Measurements from ENCODE around the gene MYO3B.

DNA sequence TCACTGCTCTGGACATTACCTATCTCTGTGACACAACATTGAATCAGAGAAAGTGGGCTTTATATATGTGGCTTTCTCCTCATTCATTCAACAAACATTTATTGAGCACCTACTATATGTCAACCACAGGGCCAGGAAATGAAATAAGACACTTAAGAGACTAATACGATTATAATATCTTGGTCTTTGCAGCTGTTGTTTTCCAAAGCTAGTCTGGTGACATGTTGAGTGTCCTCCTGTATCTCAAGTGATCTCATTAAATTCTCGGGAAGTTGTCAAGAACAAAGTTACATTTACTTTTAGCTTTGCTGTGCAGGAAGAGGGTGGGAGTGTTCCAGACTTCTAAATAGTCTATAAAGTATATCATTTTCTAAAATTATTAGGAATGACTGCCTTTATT lies 372.6 kb downstream of the MYO3B start:
- TF ChIP-seq, protein P1, sequence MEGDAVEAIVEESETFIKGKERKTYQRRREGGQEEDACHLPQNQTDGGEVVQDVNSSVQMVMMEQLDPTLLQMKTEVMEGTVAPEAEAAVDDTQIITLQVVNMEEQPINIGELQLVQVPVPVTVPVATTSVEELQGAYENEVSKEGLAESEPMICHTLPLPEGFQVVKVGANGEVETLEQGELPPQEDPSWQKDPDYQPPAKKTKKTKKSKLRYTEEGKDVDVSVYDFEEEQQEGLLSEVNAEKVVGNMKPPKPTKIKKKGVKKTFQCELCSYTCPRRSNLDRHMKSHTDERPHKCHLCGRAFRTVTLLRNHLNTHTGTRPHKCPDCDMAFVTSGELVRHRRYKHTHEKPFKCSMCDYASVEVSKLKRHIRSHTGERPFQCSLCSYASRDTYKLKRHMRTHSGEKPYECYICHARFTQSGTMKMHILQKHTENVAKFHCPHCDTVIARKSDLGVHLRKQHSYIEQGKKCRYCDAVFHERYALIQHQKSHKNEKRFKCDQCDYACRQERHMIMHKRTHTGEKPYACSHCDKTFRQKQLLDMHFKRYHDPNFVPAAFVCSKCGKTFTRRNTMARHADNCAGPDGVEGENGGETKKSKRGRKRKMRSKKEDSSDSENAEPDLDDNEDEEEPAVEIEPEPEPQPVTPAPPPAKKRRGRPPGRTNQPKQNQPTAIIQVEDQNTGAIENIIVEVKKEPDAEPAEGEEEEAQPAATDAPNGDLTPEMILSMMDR (IDR thresholded peaks at IDR 0.05): no peak
- no peak for TF ChIP-seq ZFX (IDR thresholded peaks at IDR 0.05; ENCODE audit: borderline replicate concordance)
